Right lobe of liver (tissue), 6 donors: ENCODE data around the gene ZNF665. TPM values are rescaled to one million over a fixed set of nuclear protein-coding genes. Genes with fewer than 3 reads are reported as not detected.
"Not testable (repeated sequence)": the region's sequence is repeated elsewhere in the genome, so short reads cannot be mapped to it uniquely, and the experiment has no call there.

ENCODE experiments used
- ATAC-seq, 4 donors: fragments of 200-7000 bp; cut with Tn5 transposase; one replicate each; pipeline ENCODE4 v1.9.1; 2020; ENCODE audit warnings: mild to moderate bottlenecking in 4 of 4, moderate library complexity in 4 of 4
- DNase-seq, 3 donors: peaks; one replicate each; pipeline ENCODE4 v3.0.0-alpha.2; 2020
- H3K27ac ChIP-seq, 3 donors: fragments of 200-600 bp; one replicate each; pipeline ENCODE4 v1.8.0; 2022
- H3K27me3 ChIP-seq, 2 donors: fragments of 200-600 bp; one replicate each; pipeline ENCODE4 v1.8.0; 2022
- H3K36me3 ChIP-seq, 4 donors: fragments of 200-600 bp; sonication (generic) in 1 of 4; one replicate each; pipeline versions ENCODE4 v1.5.1 to v1.8.0; 2017 to 2022; ENCODE audit warnings: control low read depth in 1 of 4
- H3K4me1 ChIP-seq, 4 donors: fragments of 200-600 bp; sonication (generic) in 1 of 4; one replicate each; pipeline versions ENCODE4 v1.5.1 to v1.8.0; 2017 to 2022; ENCODE audit warnings: control low read depth in 1 of 4
- H3K4me3 ChIP-seq, 3 donors: fragments of 200-600 bp; one replicate each; pipeline ENCODE4 v1.8.0; 2022
- H3K9me3 ChIP-seq, 4 donors: fragments of 200-600 bp; sonication (generic) in 1 of 4; one replicate each; pipeline versions ENCODE4 v1.5.1 to v1.8.0; 2017 to 2022; ENCODE audit warnings: control low read depth in 1 of 4
- POLR2A ChIP-seq: fragments of 450-650 bp; IDR thresholded peaks from one replicate; pipeline ENCODE4 v1.6.1; 2017; ENCODE audit warnings: antibody characterized with exemption, mild to moderate bottlenecking
- WGBS: methylation state at CpG from one replicate; pipeline ENCODE4 v1.1.6; 2018; ENCODE audit warnings: low coverage, low lambda C conversion rate; ENCODE audit not compliant: insufficient coverage; ENCODE audit errors: missing lambda C conversion rate; 5-methylcytosine and 5-hydroxymethylcytosine counted together
- intact Hi-C, 2 donors: fragments of 100-400 bp; cut with DNase I; formaldehyde crosslinking; loops; one replicate each; pipeline versions ENCODE4 v1.11.2 to v1.14.1; 2022
- total RNA-seq, 6 experiments: library from RNA; depleted of rRNA in 2 of 6; stranded (reverse); fragments of >200 nt in 2 of 6; fragmentation: NEBNext Ultra II Directional in 3 of 6; extraction: Animal tissue kit (Norgen Biotek cat#: 25700) in 3 of 6; gene quantifications; one replicate each; pipeline versions ENCODE4 v1.1.0 to v1.2.4, GENCODE V29; 2016 to 2023
- TF ChIP-seq, protein P1 (sequence below), 4 donors: fragments of 200-600 bp in 3 of 4; fragments of 450-650 bp in 1 of 4; IDR thresholded peaks; one replicate each; pipeline versions ENCODE4 v1.5.1 to v1.8.0; 2016 to 2022; ENCODE audit warnings: antibody characterized with exemption in 4 of 4, mild to moderate bottlenecking in 2 of 4
- donor health status: DM: no; HTN: yes; CAD: no.
- donor health status: DM: no; HTN: no; CAD: no.
- donor health status: DM: no; HTN: no; CAD: no.
- donor health status: DM: no; HTN: yes; CAD: no.
- donor health status: DM: no; HTN: yes; CAD: no.

Gene ZNF665
- total RNA-seq, 6 experiments from 2014 or later: 0.09 to 0.47 (median 0.32) TPM; not detected in 1

DNA sequence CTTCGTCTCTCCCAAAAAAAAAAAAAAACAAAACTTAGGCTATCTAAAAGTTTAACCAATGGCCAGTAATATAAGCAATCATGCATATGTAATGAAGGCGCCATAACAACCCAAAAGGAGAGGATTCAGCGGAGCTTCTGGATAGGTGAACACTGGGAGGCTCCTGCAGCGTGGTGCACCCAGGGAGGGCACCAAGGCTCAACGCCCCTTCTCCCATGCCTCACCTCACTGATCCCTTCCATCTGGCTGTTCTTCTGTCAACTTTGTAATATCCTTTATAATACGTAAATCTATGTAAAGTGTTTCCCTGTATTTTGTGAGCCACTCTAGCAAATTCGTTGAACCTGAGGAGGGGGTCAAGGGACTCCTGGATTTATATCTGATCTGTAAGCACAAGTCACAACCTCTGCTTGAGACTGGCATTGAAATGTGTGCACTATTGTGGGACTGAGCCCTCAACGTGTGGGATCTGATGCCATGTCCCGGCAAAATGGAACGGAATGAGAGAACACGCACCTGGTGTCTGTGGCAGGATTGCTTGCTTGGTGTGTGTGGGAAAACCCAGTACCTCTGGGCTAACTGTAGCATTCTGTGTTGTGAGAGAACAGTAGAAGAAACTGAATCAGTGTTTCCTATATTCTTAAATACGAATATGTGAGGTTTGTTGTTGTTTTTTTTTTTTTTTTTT lies 521 bp upstream of the ZNF665 start:
- Histone ChIP-seq H3K27ac (no peak overlapping the region), H3K36me3 (no peaks in the 10 kb centered on the region), H3K9me3 (no peaks in the 10 kb centered on the region), H3K4me1 (peaks cover 0 to 4% (median 0%) of the 10 kb centered on the region in 4 donors), H3K4me3 (peak overlapping the region in 1 of 3 donors; percentile 54), H3K27me3 (no peaks in the 10 kb centered on the region)
- no peak for ATAC-seq
- 57% methylated on average over 12 of the region's 12 CpGs for WGBS
- intact Hi-C loops: no loop called here
- TF ChIP-seq, protein P1, sequence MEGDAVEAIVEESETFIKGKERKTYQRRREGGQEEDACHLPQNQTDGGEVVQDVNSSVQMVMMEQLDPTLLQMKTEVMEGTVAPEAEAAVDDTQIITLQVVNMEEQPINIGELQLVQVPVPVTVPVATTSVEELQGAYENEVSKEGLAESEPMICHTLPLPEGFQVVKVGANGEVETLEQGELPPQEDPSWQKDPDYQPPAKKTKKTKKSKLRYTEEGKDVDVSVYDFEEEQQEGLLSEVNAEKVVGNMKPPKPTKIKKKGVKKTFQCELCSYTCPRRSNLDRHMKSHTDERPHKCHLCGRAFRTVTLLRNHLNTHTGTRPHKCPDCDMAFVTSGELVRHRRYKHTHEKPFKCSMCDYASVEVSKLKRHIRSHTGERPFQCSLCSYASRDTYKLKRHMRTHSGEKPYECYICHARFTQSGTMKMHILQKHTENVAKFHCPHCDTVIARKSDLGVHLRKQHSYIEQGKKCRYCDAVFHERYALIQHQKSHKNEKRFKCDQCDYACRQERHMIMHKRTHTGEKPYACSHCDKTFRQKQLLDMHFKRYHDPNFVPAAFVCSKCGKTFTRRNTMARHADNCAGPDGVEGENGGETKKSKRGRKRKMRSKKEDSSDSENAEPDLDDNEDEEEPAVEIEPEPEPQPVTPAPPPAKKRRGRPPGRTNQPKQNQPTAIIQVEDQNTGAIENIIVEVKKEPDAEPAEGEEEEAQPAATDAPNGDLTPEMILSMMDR (IDR thresholded peaks at IDR 0.05): no peak
- TF ChIP-seq POLR2A: no peak
- no peak for DNase-seq

DNA sequence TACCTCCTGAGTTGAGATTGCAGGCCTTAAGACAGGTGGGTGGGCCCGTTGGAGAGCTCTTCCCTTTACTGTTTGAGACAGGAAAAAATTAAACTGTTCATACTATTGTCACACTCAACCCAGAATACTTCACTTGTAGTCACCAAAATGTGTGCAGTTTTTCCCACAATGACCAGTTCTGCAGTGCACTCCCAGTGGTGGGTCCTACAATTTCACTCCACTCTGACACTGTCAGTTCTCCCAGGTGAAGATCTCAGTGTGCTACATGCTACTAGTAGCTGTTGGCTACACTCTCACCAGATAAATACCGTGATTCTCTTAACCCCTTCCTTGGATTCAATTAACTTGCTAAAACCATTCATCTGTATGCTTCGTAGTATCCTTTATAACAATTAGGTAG lies 2.9 kb downstream of the ZNF665 start:
- Histone ChIP-seq H3K4me3 (no peak overlapping the region), H3K27ac (no peak overlapping the region), H3K4me1 (no peaks in the 10 kb centered on the region), H3K27me3 (no peaks in the 10 kb centered on the region), H3K9me3 (no peaks in the 10 kb centered on the region), H3K36me3 (no peaks in the 10 kb centered on the region)
- intact Hi-C loops: no loop called here
- ATAC-seq (no peak), DNase-seq (no peak)
- TF ChIP-seq POLR2A: no peak
- TF ChIP-seq, protein P1 (IDR thresholded peaks at IDR 0.05): no peak
- WGBS: 80% methylated on average over 3 of the region's 3 CpGs

DNA sequence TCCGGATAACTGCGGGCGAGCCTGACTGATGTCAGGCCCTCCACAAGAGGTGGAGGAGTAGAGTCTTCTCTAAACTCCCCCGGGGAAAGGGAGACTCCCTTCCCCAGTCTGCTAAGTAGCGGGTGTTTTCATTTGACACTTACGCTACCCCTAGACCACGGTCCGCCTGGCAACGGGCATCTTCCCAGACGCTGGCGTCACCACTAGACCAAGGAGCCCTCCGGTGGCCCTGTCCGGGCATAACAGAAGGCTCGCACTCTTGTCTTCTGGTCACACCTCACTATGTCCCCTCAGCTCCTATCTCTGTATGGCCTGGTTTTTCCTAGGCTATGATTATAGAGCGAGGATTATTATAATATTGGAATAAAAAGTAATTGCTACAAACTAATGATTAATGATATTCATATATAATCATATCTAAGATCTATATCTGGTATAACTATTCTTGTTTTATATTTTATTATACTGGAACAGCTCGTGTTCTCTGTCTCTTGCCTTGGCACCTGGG lies 3.4 kb downstream of the ZNF665 start:
- H3K27me3 ChIP-seq, H3K9me3 ChIP-seq, DNase-seq, ATAC-seq, intact Hi-C loops, H3K27ac ChIP-seq, H3K4me1 ChIP-seq, H3K36me3 ChIP-seq, H3K4me3 ChIP-seq: not testable (repeated sequence)
- WGBS: 40% methylated on average over 2 of the region's 16 CpGs

DNA sequence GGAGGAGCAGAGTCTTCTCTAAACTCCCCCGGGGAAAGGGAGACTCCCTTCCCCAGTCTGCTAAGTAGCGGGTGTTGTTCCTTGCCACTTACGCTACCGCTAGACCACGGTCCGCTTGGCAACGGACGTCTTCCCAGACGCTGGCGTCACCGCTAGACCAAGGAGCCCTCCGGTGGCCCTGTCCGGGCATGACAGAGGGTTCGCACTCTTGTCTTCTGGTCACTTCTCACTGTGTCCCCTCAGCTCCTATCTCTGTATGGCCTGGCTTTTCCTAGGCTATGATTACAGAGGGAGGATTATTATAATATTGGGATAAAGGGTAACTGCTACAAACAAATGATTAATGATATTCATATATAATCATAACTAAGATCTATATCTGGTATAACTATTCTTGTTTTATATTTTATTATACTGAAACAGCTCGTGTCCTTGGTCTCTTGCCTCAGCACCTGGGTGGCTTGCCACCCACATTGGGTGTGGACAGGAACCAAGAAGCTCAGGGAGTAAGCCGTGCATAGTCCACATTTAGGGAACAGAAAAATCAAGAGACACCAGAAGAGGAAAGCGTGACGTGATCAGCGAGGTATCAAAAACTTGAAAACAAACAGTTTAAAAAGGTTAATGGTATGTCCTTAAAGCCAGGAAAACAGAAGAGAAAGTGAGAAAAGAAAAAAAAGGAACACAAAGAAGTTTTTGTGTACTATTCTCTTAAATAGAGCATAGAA lies 7.8 kb downstream of the ZNF665 start:
- H3K27me3 ChIP-seq, ATAC-seq, H3K4me1 ChIP-seq, H3K4me3 ChIP-seq, H3K36me3 ChIP-seq, intact Hi-C loops, DNase-seq, H3K9me3 ChIP-seq, H3K27ac ChIP-seq: not testable (repeated sequence)
- 85% methylated on average over 5 of the region's 19 CpGs for WGBS

DNA sequence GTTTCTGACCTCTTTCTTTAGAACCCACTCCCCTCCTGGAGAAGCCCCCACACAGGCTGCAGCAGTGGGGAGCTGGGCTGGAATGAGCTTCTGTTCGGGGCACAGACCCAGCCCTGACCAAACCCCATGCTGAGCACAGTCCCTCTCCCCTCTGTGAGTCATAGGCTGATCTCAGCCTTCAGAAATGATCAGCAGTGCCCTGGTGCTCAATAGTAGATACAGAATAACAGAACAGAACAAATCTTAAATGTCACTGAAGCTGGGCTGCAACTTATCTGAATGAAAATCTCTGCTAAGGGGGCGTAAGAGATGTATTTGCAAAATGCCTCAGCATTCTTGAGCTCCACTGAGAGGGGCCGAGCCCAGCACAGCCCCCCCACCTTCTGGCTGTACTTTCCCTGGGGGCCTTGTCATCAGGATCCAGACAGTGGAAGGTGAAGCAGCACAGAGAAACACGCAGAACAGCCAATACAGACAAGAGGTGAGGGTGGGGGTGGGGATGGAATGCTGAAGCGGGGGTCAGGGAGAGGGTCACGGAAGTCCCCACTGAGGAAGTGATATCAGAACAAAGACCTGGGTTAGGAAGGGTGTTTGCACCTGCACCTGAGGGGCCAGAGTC lies 9.9 kb downstream of the ZNF665 start:
- WGBS: 87% methylated on average over 3 of the region's 6 CpGs
- ATAC-seq (no peak), DNase-seq (no peak)
- no peak for TF ChIP-seq POLR2A
- TF ChIP-seq, protein P1 (IDR thresholded peaks at IDR 0.05): no peak
- Histone ChIP-seq H3K4me3 (no peak overlapping the region), H3K36me3 (no peaks in the 10 kb centered on the region), H3K4me1 (no peaks in the 10 kb centered on the region), H3K9me3 (no peaks in the 10 kb centered on the region), H3K27ac (no peak overlapping the region), H3K27me3 (no peaks in the 10 kb centered on the region)
- intact Hi-C loops: no loop called here
